Measurements from ENCODE around the gene TK1. TPM values are rescaled to one million over a fixed set of nuclear protein-coding genes. Genes with fewer than 3 reads are reported as not detected.

TK1 gene
- total RNA-seq, 6 experiments from 2014 or later, result 75.8 to 145 (median 136) TPM

GRCh38 chr17:78227455-78227916 lies 40.6 kb upstream of the TK1 start:
- no peaks in the 10 kb centered on the region for H3K4me1 Mint-ChIP-seq (ENCODE audit: low read depth)

GRCh38 chr17:78226759-78227454 lies 40.1 kb upstream of the TK1 start:
- no peak overlapping the region for H3K4me3 Mint-ChIP-seq
- peaks cover 13% of the 10 kb centered on the region for H3K27me3 Mint-ChIP-seq (ENCODE audit: insufficient read depth)
- H3K4me1 Mint-ChIP-seq (ENCODE audit: low read depth), result no peaks in the 10 kb centered on the region
- H3K27ac Mint-ChIP-seq, result no peak overlapping the region
- H3K9me3 Mint-ChIP-seq, result no peaks in the 10 kb centered on the region
- no peak for DNase-seq
- H3K36me3 Mint-ChIP-seq (ENCODE audit: low read depth), result 0 out of 2 replicates have a peak, but pooled peaks cover 5% of the 10 kb centered on the region
- TF ChIP-seq CTCF (IDR thresholded peaks at IDR 0.05), result no peak

More at GRCh38 chr17:78227455-78227916, 40.6 kb upstream of the TK1 start:
- Mint-ChIP-seq H3K27me3 (ENCODE audit: insufficient read depth) (peaks cover 17% of the 10 kb centered on the region), H3K36me3 (ENCODE audit: low read depth) (0 out of 2 replicates have a peak, but pooled peaks cover 5% of the 10 kb centered on the region), H3K9me3 (no peaks in the 10 kb centered on the region), H3K27ac (no peak overlapping the region), H3K4me3 (no peak overlapping the region)
- TF ChIP-seq CTCF (IDR thresholded peaks at IDR 0.05), result no peak
- no peak for DNase-seq

GRCh38 chr17:78226055-78226758 lies 39.4 kb upstream of the TK1 start:
- no peaks in the 10 kb centered on the region for H3K4me1 Mint-ChIP-seq (ENCODE audit: low read depth)
- no peak for DNase-seq
- H3K27ac Mint-ChIP-seq, result no peak overlapping the region
- TF ChIP-seq CTCF (IDR thresholded peaks at IDR 0.05), result no peak
- no peak overlapping the region for H3K4me3 Mint-ChIP-seq
- 0 out of 2 replicates have a peak, but pooled peaks cover 5% of the 10 kb centered on the region for H3K36me3 Mint-ChIP-seq (ENCODE audit: low read depth)
- H3K27me3 Mint-ChIP-seq (ENCODE audit: insufficient read depth), result peaks cover 8% of the 10 kb centered on the region
- no peaks in the 10 kb centered on the region for H3K9me3 Mint-ChIP-seq

GRCh38 chr17:78225088-78225865 lies 38.4 kb upstream of the TK1 start:
- Mint-ChIP-seq H3K27me3 (ENCODE audit: insufficient read depth) (no peaks in the 10 kb centered on the region), H3K4me3 (no peak overlapping the region), H3K36me3 (ENCODE audit: low read depth) (peaks cover 5% of the 10 kb centered on the region; the same call in 1 of the 2 replicates), H3K4me1 (ENCODE audit: low read depth) (no peaks in the 10 kb centered on the region), H3K27ac (no peak overlapping the region), H3K9me3 (no peaks in the 10 kb centered on the region)
- TF ChIP-seq CTCF (IDR thresholded peaks at IDR 0.05), result no peak
- no peak for DNase-seq

- Mint-ChIP-seq H3K4me3 (no peak overlapping the region), H3K36me3 (ENCODE audit: low read depth) (peaks cover 9% of the 10 kb centered on the region; the same call in 1 of the 2 replicates), H3K27ac (no peak overlapping the region), H3K4me1 (ENCODE audit: low read depth) (no peaks in the 10 kb centered on the region), H3K27me3 (ENCODE audit: insufficient read depth) (no peaks in the 10 kb centered on the region; the same call in 1 of the 2 replicates), H3K9me3 (no peaks in the 10 kb centered on the region)
- no peak for TF ChIP-seq CTCF (IDR thresholded peaks at IDR 0.05)
- DNase-seq, result no peak
These were observed 37.6 kb upstream of the TK1 start for GRCh38 chr17:78224231-78225087.

Data from HFFc6 (cell line).